IMR-90 (cell line): ENCODE results near the gene EPOP. TPM values are rescaled to one million over a fixed set of nuclear protein-coding genes. Genes with fewer than 3 reads are reported as not detected.

ENCODE experiments used
- ATAC-seq: fragments of 200-7000 bp; cut with Tn5 transposase; 2 replicates; pipeline ENCODE4 v1.9.1; 2020; ENCODE audit warnings: low read depth, mild to moderate bottlenecking, moderate library complexity
- BruUV-seq: library from RNA; stranded (reverse); fragments of 400-500 nt; replicated peaks from 2 replicates; lab custom pipeline; 2021; lab: Mats Ljungman, UMichigan
- CTCF ChIA-PET: fragments of 300-600 bp; formaldehyde crosslinking; extraction: SDS; loops from one replicate; lab custom pipeline; 2021; ENCODE audit warnings: antibody characterized with exemption; lab: Yijun Ruan, JAX
- POLR2A ChIA-PET: fragments of 300-600 bp; sonication (Branson Sonifier 250); formaldehyde crosslinking; loops from one replicate; lab custom pipeline; 2022; ENCODE audit warnings: antibody characterized with exemption; ENCODE audit not compliant: unreplicated experiment; lab: Charles Lee
- DNase-seq: peaks from one replicate; pipeline ENCODE4 v3.0.0; 2013
- H2AFZ ChIP-seq: replicated peaks from 2 replicates; pipeline ENCODE3; 2013; ENCODE audit warnings: low read length, mild to moderate bottlenecking; ENCODE audit not compliant: poor library complexity
- H2AK5ac ChIP-seq: 2 replicates; pipeline ENCODE4 v1.6.1; 2013; ENCODE audit warnings: low read depth, low read length, inconsistent platforms
- H2AK9ac ChIP-seq: replicated peaks from 2 replicates; pipeline ENCODE3; 2013; ENCODE audit warnings: mild to moderate bottlenecking, low read depth, low read length, moderate library complexity; ENCODE audit not compliant: poor library complexity
- H2BK120ac ChIP-seq: 2 replicates; pipeline ENCODE4 v1.6.1; 2013; ENCODE audit warnings: low read depth, low read length, inconsistent platforms
- H2BK15ac ChIP-seq: 3 replicates; pipeline ENCODE4 v1.6.1; 2013; ENCODE audit warnings: low read depth, low read length, inconsistent platforms
- H2BK20ac ChIP-seq: 2 replicates; pipeline ENCODE4 v1.6.1; 2013; ENCODE audit warnings: low read depth, mild to moderate bottlenecking, inconsistent platforms, low read length, moderate library complexity
- H2BK5ac ChIP-seq: 2 replicates; pipeline ENCODE4 v1.6.1; 2013; ENCODE audit warnings: mild to moderate bottlenecking, low read depth, low read length, inconsistent platforms; ENCODE audit not compliant: poor library complexity, severe bottlenecking
- H3K14ac ChIP-seq: replicated peaks from 2 replicates; pipeline ENCODE4 v1.6.1; 2013; ENCODE audit warnings: low read depth, low read length, inconsistent platforms
- H3K18ac ChIP-seq: 2 replicates; pipeline ENCODE4 v1.6.1; 2013; ENCODE audit warnings: low read depth, low read length, control low read depth
- H3K23ac ChIP-seq: 2 replicates; pipeline ENCODE4 v1.6.1; 2013; ENCODE audit warnings: low read depth, low read length, inconsistent platforms
- H3K27ac ChIP-seq: 2 replicates; pipeline ENCODE4 v1.5.1; 2013; ENCODE audit warnings: mild to moderate bottlenecking, control low read depth, low read length; ENCODE audit not compliant: insufficient read depth
- H3K27me3 ChIP-seq: 2 replicates; pipeline ENCODE4 v1.6.1; 2013; ENCODE audit warnings: low read length; ENCODE audit not compliant: control insufficient read depth, insufficient read depth
- H3K36me3 ChIP-seq: 2 replicates; pipeline ENCODE4 v1.6.1; 2013; ENCODE audit warnings: low read length, mixed read lengths; ENCODE audit not compliant: control insufficient read depth, insufficient read depth
- H3K4ac ChIP-seq: 2 replicates; pipeline ENCODE4 v1.6.1; 2013; ENCODE audit warnings: low read depth, low read length, inconsistent platforms
- H3K4me1 ChIP-seq: 2 replicates; pipeline ENCODE4 v1.6.1; 2013; ENCODE audit warnings: low read length, mixed read lengths; ENCODE audit not compliant: control insufficient read depth, insufficient read depth
- H3K4me2 ChIP-seq: 2 replicates; pipeline ENCODE4 v1.6.1; 2013; ENCODE audit warnings: low read depth, mild to moderate bottlenecking, control low read depth, low read length, moderate library complexity
- H3K4me3 ChIP-seq: 2 replicates; pipeline ENCODE4 v1.5.1; 2013; ENCODE audit warnings: low read depth, mild to moderate bottlenecking, control low read depth, low read length, moderate library complexity; ENCODE audit not compliant: insufficient read depth
- H3K56ac ChIP-seq: 2 replicates; pipeline ENCODE4 v1.6.1; 2013; ENCODE audit warnings: low read length, inconsistent platforms; ENCODE audit not compliant: insufficient read depth; ENCODE audit errors: extremely low read depth
- H3K79me1 ChIP-seq, 2 experiments: 2 replicates each; pipeline ENCODE4 v1.6.1; 2013; ENCODE audit warnings: low read length in 2 of 2, inconsistent platforms in 1 of 2, low read depth in 1 of 2
- H3K9ac ChIP-seq: 2 replicates; pipeline ENCODE4 v1.6.1; 2013; ENCODE audit warnings: low read depth, low read length, control low read depth
- H3K9me1 ChIP-seq: 2 replicates; pipeline ENCODE4 v1.6.1; 2013; ENCODE audit warnings: low read length, inconsistent platforms; ENCODE audit not compliant: insufficient read depth
- H3K9me3 ChIP-seq: 2 replicates; pipeline ENCODE4 v1.6.1; 2013; ENCODE audit warnings: low read length; ENCODE audit not compliant: control insufficient read depth, insufficient read depth
- H4K20me1 ChIP-seq: 2 replicates; pipeline ENCODE4 v1.6.1; 2013; ENCODE audit warnings: low read length, inconsistent platforms; ENCODE audit not compliant: insufficient read depth
- H4K5ac ChIP-seq: 2 replicates; pipeline ENCODE4 v1.6.1; 2013; ENCODE audit warnings: mild to moderate bottlenecking, low read depth, low read length, control low read depth
- H4K8ac ChIP-seq, 2 experiments: 2 replicates each; pipeline ENCODE4 v1.6.1; 2013; ENCODE audit warnings: low read depth in 2 of 2, low read length in 2 of 2, control low read depth in 1 of 2, inconsistent platforms in 1 of 2
- H4K91ac ChIP-seq: 2 replicates; pipeline ENCODE4 v1.6.1; 2013; ENCODE audit warnings: low read depth, low read length, inconsistent platforms; ENCODE audit not compliant: insufficient read depth
- CTCF ChIP-seq: conservative IDR thresholded peaks from 2 replicates; pipeline ENCODE4 v1.5.1; 2012; ENCODE audit warnings: mild to moderate bottlenecking, low read depth, low read length, improper control_type of control experiment
- MAFK ChIP-seq: IDR thresholded peaks from 2 replicates; pipeline ENCODE4 v1.6.1; 2012; ENCODE audit warnings: low read depth, low read length, improper control_type of control experiment
- MAZ ChIP-seq: IDR thresholded peaks from 2 replicates; pipeline ENCODE4 v1.6.1; 2012; ENCODE audit warnings: low read depth, mild to moderate bottlenecking, low read length, improper control_type of control experiment, moderate library complexity, borderline replicate concordance
- POLR2A ChIP-seq: IDR thresholded peaks from 2 replicates; pipeline ENCODE4 v1.6.1; 2012; ENCODE audit warnings: mild to moderate bottlenecking, low read depth, low read length
- RFX5 ChIP-seq: IDR thresholded peaks from 2 replicates; pipeline ENCODE4 v1.8.0; 2012; ENCODE audit warnings: low read depth, mild to moderate bottlenecking, low read length, moderate library complexity
- SMC3 ChIP-seq: fragments of 150-350 bp; IDR thresholded peaks from 2 replicates; pipeline ENCODE4 v1.6.1; 2016; ENCODE audit warnings: low read depth, mild to moderate bottlenecking, antibody characterized with exemption, low read length, moderate library complexity
- USF2 ChIP-seq: fragments of 150-350 bp; IDR thresholded peaks from 2 replicates; pipeline ENCODE4 v1.6.1; 2017; ENCODE audit warnings: mild to moderate bottlenecking, antibody characterized with exemption, low read length, low read depth
- WGBS, 2 experiments: methylation state at CpG; one replicate each; pipeline versions ENCODE4 v1.1.5 to v1.1.7; 2013; ENCODE audit warnings: missing lambda C conversion rate in 2 of 2; ENCODE audit not compliant: insufficient read length in 1 of 2; ENCODE audit errors: extremely low coverage in 2 of 2; 5-methylcytosine and 5-hydroxymethylcytosine counted together
- dilution Hi-C: fragments of 300-500 bp; cut with HindIII; formaldehyde crosslinking; loops from one replicate; pipeline ENCODE4 v1.14.3; 2018; ENCODE audit warnings: low sequenced_read_pairs; ENCODE audit not compliant: unreplicated experiment
- in situ Hi-C: fragments of 300-500 bp; cut with MboI; formaldehyde crosslinking; loops from 3 replicates; pipeline ENCODE4 v1.14.3; 2019; ENCODE audit warnings: low sequenced_read_pairs, inconsistent platforms, mixed read lengths
- intact Hi-C: fragments of 100-400 bp; cut with micrococcal nuclease; formaldehyde crosslinking; loops from 2 replicates; pipeline ENCODE4 v1.10.0; 2022
- polyA plus RNA-seq, 3 experiments: library from polyadenylated mRNA; depleted of rRNA; stranded (reverse); fragments of >200 nt; gene quantifications; 2 replicates each; pipeline ENCODE4 v1.2.3, GENCODE V29; 2012; ENCODE audit warnings: low replicate concordance in 1 of 3
- total RNA-seq: library from RNA; depleted of rRNA; stranded (reverse); fragments of >200 nt; gene quantifications from 2 replicates; pipeline ENCODE4 v1.2.3, GENCODE V29; 2012

EPOP gene
- total and polyA plus RNA-seq, 2 of the 4 experiments (the other 2 are of a cell fraction), result 0.36 to 0.82 TPM

GRCh38 chr17:38697061-38697820 is 22.5 kb upstream of the EPOP start:
- intact Hi-C loops (no loop called here), in situ Hi-C loops (no loop called here), dilution Hi-C loops (no loop called here)
- no TSS peak for BruUV-seq
- H3K14ac ChIP-seq, result no peak overlapping the region
- no peak overlapping the region for H2BK5ac ChIP-seq
- no peak overlapping the region for H3K4me3 ChIP-seq
- WGBS, 2 experiments, result 100% methylated on average over 1 of the region's 4 CpGs; no CpG with 5 or more reads in 1 of the 2 experiments
- H3K9ac ChIP-seq, result no peak overlapping the region
- H4K91ac ChIP-seq, result no peak overlapping the region
- CTCF ChIA-PET, result interaction anchor here (0.6 kb wide), 2 partner anchors 19 to 55 kb away, joined by 3 read pairs; no protein-coding TSS in a partner anchor
- H3K4me1 ChIP-seq, result peaks cover 13% of the 10 kb centered on the region
- no peaks in the 10 kb centered on the region; the same call in 1 of the 2 replicates for H3K27me3 ChIP-seq
- no peak overlapping the region for H2BK15ac ChIP-seq
- POLR2A ChIA-PET, result interaction anchor here (0.6 kb wide), 1 partner anchor 250 kb away, joined by 4 read pairs; no protein-coding TSS in a partner anchor
- H3K79me1 ChIP-seq, result 0 out of 4 replicates have a peak, but pooled peaks cover 0 to 6% of the 10 kb centered on the region in 2 experiments
- H4K8ac ChIP-seq, result no peak overlapping the region
- H3K4ac ChIP-seq, result no peak overlapping the region
- H4K5ac ChIP-seq, result no peak overlapping the region
- no peak overlapping the region for H3K4me2 ChIP-seq
- H2AFZ ChIP-seq, result no peak overlapping the region
- H3K18ac ChIP-seq, result no peak overlapping the region
- H2BK20ac ChIP-seq, result no peak overlapping the region
- no peak overlapping the region for H3K23ac ChIP-seq
- H2AK9ac ChIP-seq, result no peak overlapping the region
- H3K56ac ChIP-seq, result no peak overlapping the region
- TF ChIP-seq SMC3, result no peak
- no peak for TF ChIP-seq POLR2A
- TF ChIP-seq USF2, result no peak
- TF ChIP-seq RFX5, result no peak
- no peak for TF ChIP-seq MAFK
- no peak for TF ChIP-seq MAZ
- no peak for TF ChIP-seq CTCF
- H3K36me3 ChIP-seq, result no peaks in the 10 kb centered on the region
- H2AK5ac ChIP-seq, result no peak overlapping the region
- no peaks in the 10 kb centered on the region for H4K20me1 ChIP-seq
- no peak overlapping the region for H2BK120ac ChIP-seq
- no peaks in the 10 kb centered on the region for H3K9me3 ChIP-seq
- peaks cover 15% of the 10 kb centered on the region for H3K9me1 ChIP-seq
- ATAC-seq, result no peak
- no peak for DNase-seq
- H3K27ac ChIP-seq, result no peak overlapping the region
